Measurements from ENCODE around the gene CRYBG2.
"Not testable (repeated sequence)": the region's sequence is repeated elsewhere in the genome, so short reads cannot be mapped to it uniquely, and the experiment has no call there.

CRYBG2 gene

DNA sequence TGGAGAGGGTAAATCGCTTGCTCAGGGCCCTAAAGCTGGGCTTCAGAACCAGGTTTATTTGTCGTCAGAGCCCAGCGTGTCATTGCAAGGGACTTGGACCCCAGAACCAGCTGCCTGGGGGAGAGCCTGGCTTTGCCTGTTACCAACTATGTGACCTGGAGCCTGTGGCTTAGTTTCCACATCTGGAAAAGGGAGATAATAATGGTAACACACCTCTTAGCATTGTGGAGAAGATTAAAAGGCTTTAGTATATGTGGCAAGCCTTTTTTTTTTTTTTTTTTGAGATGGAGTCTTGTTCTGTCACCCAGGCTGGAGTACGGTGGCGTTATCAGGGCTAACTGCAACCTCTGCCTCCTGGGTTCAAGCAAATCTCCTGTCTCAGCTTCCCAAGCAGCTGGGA lies 23.7 kb downstream of the CRYBG2 start:
- H3K27ac ChIP-seq, result no peak overlapping the region
- no peak for TF ChIP-seq ZFX (IDR thresholded peaks at IDR 0.05)
- TF ChIP-seq, protein P1, sequence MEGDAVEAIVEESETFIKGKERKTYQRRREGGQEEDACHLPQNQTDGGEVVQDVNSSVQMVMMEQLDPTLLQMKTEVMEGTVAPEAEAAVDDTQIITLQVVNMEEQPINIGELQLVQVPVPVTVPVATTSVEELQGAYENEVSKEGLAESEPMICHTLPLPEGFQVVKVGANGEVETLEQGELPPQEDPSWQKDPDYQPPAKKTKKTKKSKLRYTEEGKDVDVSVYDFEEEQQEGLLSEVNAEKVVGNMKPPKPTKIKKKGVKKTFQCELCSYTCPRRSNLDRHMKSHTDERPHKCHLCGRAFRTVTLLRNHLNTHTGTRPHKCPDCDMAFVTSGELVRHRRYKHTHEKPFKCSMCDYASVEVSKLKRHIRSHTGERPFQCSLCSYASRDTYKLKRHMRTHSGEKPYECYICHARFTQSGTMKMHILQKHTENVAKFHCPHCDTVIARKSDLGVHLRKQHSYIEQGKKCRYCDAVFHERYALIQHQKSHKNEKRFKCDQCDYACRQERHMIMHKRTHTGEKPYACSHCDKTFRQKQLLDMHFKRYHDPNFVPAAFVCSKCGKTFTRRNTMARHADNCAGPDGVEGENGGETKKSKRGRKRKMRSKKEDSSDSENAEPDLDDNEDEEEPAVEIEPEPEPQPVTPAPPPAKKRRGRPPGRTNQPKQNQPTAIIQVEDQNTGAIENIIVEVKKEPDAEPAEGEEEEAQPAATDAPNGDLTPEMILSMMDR (conservative IDR thresholded peaks at IDR 0.05), result no peak

DNA sequence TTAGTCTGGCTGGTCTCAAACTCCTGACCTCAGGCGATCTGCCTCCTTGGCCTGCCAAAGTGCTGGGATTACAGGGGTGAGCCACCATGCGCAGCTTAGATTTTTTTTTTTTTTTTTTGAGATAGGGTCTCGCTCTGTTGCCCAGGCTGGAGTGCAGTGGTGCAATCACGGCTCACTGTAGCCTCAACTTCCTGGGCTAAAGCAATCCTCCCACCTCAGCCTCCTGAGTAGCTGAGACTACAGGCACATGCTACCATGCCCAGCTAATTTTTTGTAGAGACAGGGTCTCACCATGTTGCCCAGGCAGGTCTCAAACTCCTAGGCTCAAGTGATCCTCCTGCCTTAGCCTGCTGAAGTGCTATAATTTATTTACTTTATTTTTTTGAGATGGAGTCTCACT lies 24.6 kb downstream of the CRYBG2 start:
- H3K27ac ChIP-seq, result not testable (repeated sequence)

DNA sequence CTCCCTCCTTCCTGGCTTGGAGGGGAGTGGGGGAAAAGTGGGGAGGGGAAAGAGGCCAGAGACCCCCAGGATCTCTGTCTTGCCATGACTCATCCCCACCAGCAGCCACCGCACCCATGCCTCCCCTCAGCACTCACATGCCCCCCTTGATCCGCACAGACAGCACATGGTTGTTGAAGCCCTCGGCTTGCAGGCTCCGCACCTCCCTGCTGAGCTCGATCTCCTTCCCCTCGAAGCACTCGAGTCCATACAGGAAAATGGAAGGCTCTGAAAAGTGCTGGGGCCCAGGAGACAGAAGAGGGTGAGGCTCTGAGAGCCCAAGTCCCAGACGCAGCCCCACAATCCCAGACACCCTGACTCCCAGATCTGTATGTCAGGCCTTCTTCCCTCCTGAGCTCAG lies 25.3 kb downstream of the CRYBG2 start:
- no peak for TF ChIP-seq ZFX (IDR thresholded peaks at IDR 0.05)
- TF ChIP-seq, protein P1 (conservative IDR thresholded peaks at IDR 0.05), result no peak

DNA sequence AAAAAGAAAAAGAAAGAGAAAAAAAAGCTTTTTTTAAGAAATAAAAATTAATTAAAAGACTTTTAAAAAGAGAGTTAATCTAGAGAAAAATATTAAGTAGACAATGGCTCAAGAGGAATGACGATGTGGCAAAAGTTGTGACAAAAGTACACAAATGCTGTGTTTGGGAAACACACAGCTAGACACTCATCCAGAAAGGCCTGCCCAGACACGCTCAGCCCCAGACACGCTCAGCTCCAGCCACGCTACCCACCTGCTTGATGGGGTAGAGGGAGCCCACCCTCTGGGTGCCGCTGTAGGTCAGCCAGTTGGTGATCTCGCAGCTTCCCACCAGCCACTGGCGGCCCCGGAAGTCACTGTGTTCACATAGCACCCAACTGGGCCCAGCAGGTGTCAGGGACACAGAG lies 26.0 kb downstream of the CRYBG2 start:
- H3K27ac ChIP-seq, result no peak overlapping the region
- TF ChIP-seq, protein P1 (conservative IDR thresholded peaks at IDR 0.05), result no peak
- TF ChIP-seq ZFX (IDR thresholded peaks at IDR 0.05), result no peak

More for the DNA sequence above, 25.3 kb downstream of the CRYBG2 start:
- H3K27ac ChIP-seq, result no peak overlapping the region

DNA sequence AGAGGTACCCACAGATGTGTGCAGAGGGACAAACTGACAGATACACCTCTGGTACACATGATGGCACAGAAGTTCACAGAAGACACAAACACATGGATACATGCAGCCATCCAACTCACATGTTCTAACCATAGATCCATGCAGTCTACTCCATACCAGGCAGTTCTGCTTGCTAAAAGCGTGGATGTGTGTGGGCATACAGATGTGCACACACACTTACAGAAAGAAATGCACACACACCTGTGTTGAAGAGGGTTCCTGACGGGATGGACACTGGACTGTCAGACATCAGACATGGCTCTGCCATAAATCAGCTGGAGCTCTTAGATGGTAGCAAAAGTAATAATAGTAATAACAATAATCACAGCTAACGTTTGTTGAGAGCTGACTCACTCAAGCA lies 29.4 kb downstream of the CRYBG2 start:
- no peak overlapping the region for H3K27ac ChIP-seq
- TF ChIP-seq ZFX (IDR thresholded peaks at IDR 0.05), result no peak
- TF ChIP-seq, protein P1 (conservative IDR thresholded peaks at IDR 0.05), result no peak

DNA sequence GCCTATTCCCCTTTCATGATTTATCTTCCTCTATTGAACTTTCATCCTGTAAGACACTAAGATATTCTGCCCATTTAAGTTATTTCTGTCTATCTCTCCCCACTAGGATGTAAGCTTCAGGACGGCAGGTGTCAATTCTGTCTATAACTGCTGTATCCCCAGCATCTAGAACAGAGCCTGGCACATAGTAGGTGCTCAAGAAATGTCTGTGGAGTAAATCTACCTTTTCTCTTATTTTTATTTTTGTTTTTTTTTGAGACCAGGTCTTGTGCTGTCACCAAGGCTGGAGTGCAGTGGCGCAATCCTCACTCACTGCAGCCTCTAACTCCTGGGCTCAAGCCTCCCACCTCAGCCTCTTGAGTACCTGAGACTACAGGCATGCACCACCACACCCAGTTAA lies 30.5 kb downstream of the CRYBG2 start:
- H3K27ac ChIP-seq, result no peak overlapping the region
- TF ChIP-seq ZFX (IDR thresholded peaks at IDR 0.05), result no peak
- TF ChIP-seq, protein P1 (conservative IDR thresholded peaks at IDR 0.05), result no peak

DNA sequence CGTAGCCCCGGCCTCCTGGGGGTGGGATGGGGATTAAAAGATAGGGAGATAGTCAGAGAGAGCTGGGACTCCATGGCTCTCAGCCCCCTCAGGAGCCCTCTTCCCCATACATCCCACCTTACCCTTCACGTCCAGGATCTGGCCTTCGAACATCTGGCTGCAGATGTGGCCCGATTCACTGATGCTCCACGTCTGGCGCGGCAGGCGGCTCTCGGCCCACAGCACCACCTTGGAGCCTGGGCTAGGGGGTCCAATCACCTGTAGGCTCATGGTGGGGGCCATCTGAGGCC lies 31.9 kb downstream of the CRYBG2 start:
- no peak for TF ChIP-seq ZFX (IDR thresholded peaks at IDR 0.05)
- TF ChIP-seq, protein P1 (conservative IDR thresholded peaks at IDR 0.05), result no peak
- H3K27ac ChIP-seq, result no peak overlapping the region

DNA sequence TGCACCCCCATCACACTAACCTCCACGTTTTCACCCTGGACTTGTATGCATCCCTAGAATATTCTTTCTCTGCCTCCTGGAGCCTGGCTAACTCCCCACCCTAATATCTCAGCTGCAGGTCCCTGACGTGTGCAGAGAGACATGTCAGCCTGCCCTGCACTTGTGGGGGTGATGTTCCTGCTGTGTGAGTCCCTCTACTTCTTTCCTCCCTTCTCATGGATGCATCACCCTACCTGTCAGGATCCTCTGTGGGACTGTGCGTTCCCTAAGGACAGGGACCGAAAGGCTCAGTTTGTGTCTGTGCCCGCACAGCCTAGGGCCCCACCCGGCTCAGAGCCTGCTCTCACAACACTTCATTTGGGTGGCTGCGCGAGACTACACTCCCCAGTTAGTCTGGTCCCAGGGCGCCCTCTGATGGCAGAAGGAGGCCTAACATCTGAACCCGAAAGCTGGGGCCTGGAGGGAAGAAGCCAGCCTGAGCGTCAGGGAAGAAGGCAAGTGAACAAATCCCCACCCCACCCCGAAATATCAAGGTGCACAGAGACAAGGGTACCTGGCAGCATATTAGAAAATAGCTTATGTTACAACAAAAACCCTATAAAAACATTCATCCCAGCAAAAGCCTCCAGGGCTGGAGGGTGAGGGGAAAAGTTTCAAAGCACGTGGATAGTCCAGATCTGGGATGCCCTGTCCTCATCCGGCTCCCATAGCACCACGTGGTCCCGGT lies 32.5 kb downstream of the CRYBG2 start:
- TF ChIP-seq ZFX (IDR thresholded peaks at IDR 0.05), result no peak
- TF ChIP-seq, protein P1 (conservative IDR thresholded peaks at IDR 0.05), result peak; percentile 78
- H3K27ac ChIP-seq, result no peak overlapping the region

Data from C4-2B (cell line).